ENCODE results near the gene DAGLA.
A peak's percentile ranks its signal among the peaks of the same experiment; 100 is the strongest.

The DAGLA gene

DNA sequence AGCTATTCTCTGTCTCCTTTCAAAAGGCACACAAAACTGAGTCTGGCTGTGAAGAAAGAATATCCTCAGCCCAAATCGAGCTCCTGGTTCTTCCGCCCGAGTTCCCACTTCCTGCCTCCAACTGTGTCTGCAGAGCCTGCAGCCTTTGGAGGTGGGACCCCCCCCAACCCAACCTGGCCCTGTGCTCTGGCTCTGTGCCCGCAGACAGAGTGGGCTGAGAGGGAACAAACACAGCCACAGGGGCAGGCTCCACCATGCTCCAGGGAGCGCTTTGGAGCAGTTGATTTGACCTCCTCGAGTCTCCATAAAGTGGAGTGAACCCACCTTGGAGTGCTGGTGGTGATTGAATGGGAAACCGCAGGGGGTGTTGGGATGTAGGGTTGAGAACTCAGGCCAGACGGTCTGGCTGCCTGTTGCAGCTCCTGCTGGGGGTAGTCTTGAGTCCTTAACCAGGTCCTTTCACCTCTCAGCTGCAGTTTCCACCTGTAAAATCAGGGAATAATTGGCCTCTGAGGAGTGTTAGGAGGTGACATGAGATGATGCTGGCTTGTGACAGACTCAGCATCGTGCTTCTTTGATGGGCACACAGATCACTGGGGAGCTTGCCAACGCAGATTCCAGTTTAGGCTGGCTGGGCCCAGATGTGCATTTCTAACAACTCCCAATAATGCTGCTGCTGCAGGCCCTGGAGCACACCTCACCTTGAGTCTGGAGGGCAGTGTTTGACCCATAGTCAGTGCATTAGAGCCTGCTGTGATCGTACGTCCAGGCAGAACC, 11.4 kb downstream of the DAGLA start:
- peak; percentile 65 for DNase-seq

- DNase-seq: no peak
Observed at GRCh38 chr11:61693922-61694601, 13.9 kb downstream of the DAGLA start.

DNA sequence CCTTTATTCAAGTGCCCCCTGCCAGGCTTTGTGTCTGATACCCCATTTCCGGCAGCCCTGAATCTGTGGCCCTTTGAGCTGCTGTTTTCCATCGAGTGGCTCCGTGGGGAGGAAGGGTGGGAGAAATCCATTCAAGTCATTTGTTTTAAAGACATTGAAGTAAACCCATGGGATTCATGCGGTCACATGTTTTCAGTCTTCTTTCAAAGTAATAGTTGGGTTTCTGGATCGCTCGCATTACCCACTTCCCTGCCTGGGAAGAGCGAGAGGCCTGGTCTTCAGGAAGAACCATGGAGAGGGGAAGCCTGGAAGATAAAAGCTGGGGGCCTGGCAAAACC, 14.4 kb downstream of the DAGLA start:
- peak; percentile 43 for DNase-seq

GRCh38 chr11:61694946-61695706, 14.9 kb downstream of the DAGLA start:
- DNase-seq: no peak

DNA sequence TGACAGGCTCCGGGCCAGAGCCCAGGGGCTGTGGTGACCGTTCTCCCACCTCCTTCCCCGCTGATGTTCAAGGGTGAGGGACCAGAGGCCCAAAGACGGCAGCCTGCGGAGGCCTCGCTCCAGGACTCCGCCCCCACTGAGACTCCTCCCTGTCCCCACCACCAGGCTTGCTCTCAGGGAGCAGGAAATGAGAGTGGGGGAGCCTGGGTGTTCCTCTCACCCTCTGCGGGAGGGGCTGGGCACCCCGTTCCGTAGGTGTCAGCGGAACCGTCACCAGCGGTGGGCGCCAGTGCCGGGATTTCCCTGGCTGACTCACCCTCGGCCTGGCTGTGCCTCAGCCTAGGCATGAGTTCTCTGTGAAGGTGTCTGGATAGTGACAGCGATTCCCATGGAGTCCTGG, 15.7 kb downstream of the DAGLA start:
- no peak for DNase-seq

- no peak for DNase-seq
Observed at GRCh38 chr11:61696602-61697001, 16.4 kb downstream of the DAGLA start.

- no peak for DNase-seq
Observed at GRCh38 chr11:61697078-61697502, 16.9 kb downstream of the DAGLA start.

DNA sequence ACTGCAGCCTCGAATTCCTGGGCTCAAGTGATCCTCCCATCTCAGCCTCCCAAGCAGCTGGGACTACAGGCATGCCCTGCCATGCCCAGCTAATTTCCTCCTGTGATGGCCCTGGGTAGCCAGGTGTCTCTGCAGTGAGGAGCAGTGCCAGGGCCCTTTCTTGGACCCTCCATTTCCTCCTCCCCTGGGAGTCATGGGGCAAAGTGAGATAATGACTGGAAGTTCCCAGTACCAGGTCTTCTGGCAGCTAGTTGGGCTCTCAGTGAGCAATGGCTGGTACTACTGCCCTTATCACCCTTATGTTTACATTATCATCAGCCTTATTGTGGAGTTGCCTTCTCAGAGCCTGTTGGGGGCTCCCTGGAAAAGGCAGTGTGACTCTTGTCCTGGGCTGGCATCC, 17.6 kb downstream of the DAGLA start:
- DNase-seq: no peak

- no peak for DNase-seq
Observed at GRCh38 chr11:61698173-61698948, 18.2 kb downstream of the DAGLA start.

DNA sequence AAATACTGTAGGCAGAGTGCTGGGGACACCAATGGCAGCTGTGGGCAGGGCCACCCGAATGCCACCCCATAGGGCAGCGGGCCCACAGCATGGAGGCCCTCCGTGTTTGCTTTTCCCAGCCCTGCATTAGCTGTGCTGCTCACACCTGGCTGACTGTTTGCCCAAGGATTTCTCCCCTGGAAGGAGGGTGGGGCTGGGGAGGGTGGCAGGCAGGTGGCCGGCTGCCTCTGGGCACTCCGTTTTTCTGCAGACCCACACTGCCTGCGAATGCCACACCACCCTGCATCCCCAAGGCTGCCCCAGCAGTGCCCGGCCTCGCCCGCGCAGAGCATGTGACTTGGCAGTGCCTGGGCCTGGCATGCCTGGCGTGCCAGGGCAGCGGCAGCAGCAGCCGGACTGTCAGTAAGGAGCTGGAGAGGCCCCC, 19.6 kb downstream of the DAGLA start:
- peak; percentile 96 for DNase-seq

- DNase-seq: peak; percentile 91
Observed at GRCh38 chr11:61700212-61700611, 20.0 kb downstream of the DAGLA start.

GRCh38 chr11:61700720-61701119, 20.5 kb downstream of the DAGLA start:
- DNase-seq: no peak

- peak; percentile 59 for DNase-seq
Observed at GRCh38 chr11:61701242-61701886, 21.2 kb downstream of the DAGLA start.

DNA sequence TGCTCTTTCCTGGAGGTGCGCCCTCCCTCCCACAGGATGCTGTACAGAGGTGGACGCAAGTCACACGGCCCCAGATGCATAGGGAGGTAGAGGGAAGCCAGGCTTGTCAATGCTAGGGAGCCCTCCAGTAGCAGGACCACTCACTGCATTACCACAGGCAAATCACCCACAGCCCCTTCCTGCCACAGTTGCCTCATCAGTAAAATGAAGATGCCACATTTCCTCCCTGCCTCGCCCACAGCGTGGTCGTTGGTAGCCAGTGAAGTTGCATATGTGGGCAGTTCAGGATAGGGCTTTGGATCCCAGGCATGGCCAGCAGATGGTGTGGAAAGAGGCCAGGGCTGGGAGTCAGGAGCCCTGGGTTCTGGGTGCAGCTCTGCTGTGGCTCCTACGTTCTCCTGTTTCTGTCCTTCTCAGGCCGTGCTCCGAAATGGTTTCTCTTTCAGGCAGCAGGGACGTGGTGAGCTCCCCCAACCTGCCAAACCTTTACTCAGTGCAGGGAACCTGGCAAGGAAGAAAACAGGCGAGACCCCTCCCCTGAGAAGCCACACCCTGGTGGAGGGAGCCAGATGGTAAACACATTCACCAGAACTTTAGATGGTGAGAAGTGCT, 22.6 kb downstream of the DAGLA start:
- no peak for DNase-seq

DNA sequence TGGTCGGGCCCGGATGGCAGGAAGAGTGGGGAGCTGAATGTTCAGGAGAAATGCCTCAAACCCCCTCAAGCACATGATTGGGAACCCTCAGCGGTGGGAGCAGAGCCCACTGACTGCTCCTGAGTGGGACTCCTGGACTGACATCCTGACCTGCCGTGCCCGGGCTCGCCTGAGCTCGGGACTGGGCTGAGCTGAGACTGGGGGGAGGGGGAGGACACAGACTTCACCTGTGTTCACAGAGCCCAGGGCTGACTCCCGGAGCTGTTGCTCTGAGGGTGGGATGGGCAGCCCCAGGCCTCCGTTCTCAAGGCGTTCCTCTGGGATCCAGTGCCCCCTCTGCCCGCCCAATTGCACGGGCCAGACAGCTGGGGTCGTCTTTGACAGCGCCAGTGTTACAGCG, 24.6 kb downstream of the DAGLA start:
- DNase-seq: no peak

GRCh38 chr11:61706452-61707400, 26.5 kb downstream of the DAGLA start:
- no peak for DNase-seq

- DNase-seq: no peak
Observed at GRCh38 chr11:61707574-61707973, 27.4 kb downstream of the DAGLA start.

GRCh38 chr11:61709110-61709509, 28.9 kb downstream of the DAGLA start:
- no peak for DNase-seq

- no peak for DNase-seq
Observed at GRCh38 chr11:61709572-61709971, 29.4 kb downstream of the DAGLA start.

- DNase-seq: no peak
Observed at GRCh38 chr11:61710019-61710418, 29.8 kb downstream of the DAGLA start.

DNA sequence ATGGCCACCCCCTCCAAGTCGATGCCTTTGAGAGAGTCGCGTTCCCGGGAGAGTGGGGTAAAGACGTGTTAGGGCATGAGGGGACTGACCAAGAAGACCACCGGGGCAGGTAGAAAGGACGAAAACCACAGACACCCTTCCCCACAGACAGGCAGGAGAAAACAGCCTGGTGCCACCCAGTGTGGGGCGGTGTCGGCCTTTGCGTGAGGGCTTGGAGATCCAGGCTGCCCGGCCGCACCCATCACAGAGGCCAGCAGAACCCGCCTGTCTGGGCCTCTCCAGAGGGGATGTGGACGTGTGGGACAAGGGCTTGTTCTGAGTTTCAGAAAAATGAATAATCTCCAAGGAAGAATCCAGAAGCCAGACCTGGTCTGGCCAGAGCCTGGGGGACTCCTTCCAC, 30.8 kb downstream of the DAGLA start:
- no peak for DNase-seq
